ENCODE results near the gene SEPHS2. TPM values are rescaled to one million over a fixed set of nuclear protein-coding genes. Genes with fewer than 3 reads are reported as not detected.

SEPHS2 gene
- total RNA-seq, 1 donor from 2014 or later = 37.0 TPM

GRCh38 chr16:30416624-30417528, 28.8 kb downstream of the SEPHS2 start:
- H3K79me2 ChIP-seq (ENCODE audit: insufficient read depth, low read length) = peaks cover 15% of the 10 kb centered on the region
- H3K4me2 ChIP-seq (ENCODE audit: low read length) = peak overlapping the region; percentile 89
- no peaks in the 10 kb centered on the region for H3K9me3 ChIP-seq (ENCODE audit: insufficient read depth, low read depth, low read length)
- H3K27ac ChIP-seq (ENCODE audit: low read depth, low read length) = peak overlapping the region; percentile 25
- Mint-ChIP-seq H3K9me3 (ENCODE audit: unreplicated experiment) (no peaks in the 10 kb centered on the region), H3K36me3 (ENCODE audit: low read depth, unreplicated experiment) (peaks cover 23% of the 10 kb centered on the region), H3K27me3 (ENCODE audit: low read depth, unreplicated experiment) (no peaks in the 10 kb centered on the region), H3K4me3 (ENCODE audit: unreplicated experiment) (peak overlapping the region; percentile 71), H3K4me1 (ENCODE audit: low read depth, unreplicated experiment) (peaks cover 7% of the 10 kb centered on the region), H3K27ac (ENCODE audit: unreplicated experiment) (no peak overlapping the region)
- TF ChIP-seq EZH2 (IDR thresholded peaks at IDR 0.05; ENCODE audit: insufficient read depth, low read length) = no peak
- no peak for TF ChIP-seq CTCF (IDR thresholded peaks at IDR 0.05; ENCODE audit: insufficient read depth, low read depth, low read length)
- DNase-seq (ENCODE audit: low read depth) (no peak), FAIRE-seq (no peak)
- no peaks in the 10 kb centered on the region for H3K4me1 ChIP-seq (ENCODE audit: insufficient read depth, low read length)
- peaks cover 5% of the 10 kb centered on the region for H3K36me3 ChIP-seq (ENCODE audit: insufficient read depth, low read length)
- H3K4me3 ChIP-seq (ENCODE audit: insufficient read depth, low read depth, low read length) = peak overlapping the region; percentile 63
- no peaks in the 10 kb centered on the region for H3K27me3 ChIP-seq (ENCODE audit: insufficient read depth, low read length)
- peak overlapping the region; percentile 67 for H3K9ac ChIP-seq (ENCODE audit: low read length)
- peak overlapping the region; percentile 93 for H2AFZ ChIP-seq (ENCODE audit: low read depth, low read length)
- peaks cover 43% of the 10 kb centered on the region for H4K20me1 ChIP-seq (ENCODE audit: insufficient read depth, low read length)

- no peak for FAIRE-seq
These were observed 29.5 kb downstream of the SEPHS2 start for GRCh38 chr16:30416047-30416603.

More at GRCh38 chr16:30416047-30416603, 29.5 kb downstream of the SEPHS2 start:
- Mint-ChIP-seq H3K9me3 (ENCODE audit: unreplicated experiment) (no peaks in the 10 kb centered on the region), H3K4me3 (ENCODE audit: unreplicated experiment) (no peak overlapping the region), H3K4me1 (ENCODE audit: low read depth, unreplicated experiment) (peaks cover 7% of the 10 kb centered on the region), H3K27ac (ENCODE audit: unreplicated experiment) (no peak overlapping the region), H3K27me3 (ENCODE audit: low read depth, unreplicated experiment) (no peaks in the 10 kb centered on the region), H3K36me3 (ENCODE audit: low read depth, unreplicated experiment) (peaks cover 20% of the 10 kb centered on the region)
- H3K4me2 ChIP-seq (ENCODE audit: low read length) = no peak overlapping the region
- H3K27me3 ChIP-seq (ENCODE audit: insufficient read depth, low read length) = no peaks in the 10 kb centered on the region
- H3K4me1 ChIP-seq (ENCODE audit: insufficient read depth, low read length) = no peaks in the 10 kb centered on the region
- no peak overlapping the region for H3K4me3 ChIP-seq (ENCODE audit: insufficient read depth, low read depth, low read length)
- H2AFZ ChIP-seq (ENCODE audit: low read depth, low read length) = no peak overlapping the region
- H3K79me2 ChIP-seq (ENCODE audit: insufficient read depth, low read length) = peaks cover 22% of the 10 kb centered on the region
- TF ChIP-seq EZH2 (IDR thresholded peaks at IDR 0.05; ENCODE audit: insufficient read depth, low read length) (no peak), CTCF (IDR thresholded peaks at IDR 0.05; ENCODE audit: insufficient read depth, low read depth, low read length) (no peak)
- peaks cover 51% of the 10 kb centered on the region for H4K20me1 ChIP-seq (ENCODE audit: insufficient read depth, low read length)
- DNase-seq (ENCODE audit: low read depth) = no peak
- no peak overlapping the region for H3K27ac ChIP-seq (ENCODE audit: low read depth, low read length)
- H3K36me3 ChIP-seq (ENCODE audit: insufficient read depth, low read length) = peaks cover 9% of the 10 kb centered on the region
- no peak overlapping the region for H3K9ac ChIP-seq (ENCODE audit: low read length)
- H3K9me3 ChIP-seq (ENCODE audit: insufficient read depth, low read depth, low read length) = no peaks in the 10 kb centered on the region

Data from astrocyte (in vitro differentiated cells and primary cell).